Lung (tissue), 12 donors: ENCODE data around the gene GALNT13. TPM values are rescaled to one million over a fixed set of nuclear protein-coding genes. Genes with fewer than 3 reads are reported as not detected.

Experiments used
- ATAC-seq: fragments of 200-7000 bp; cut with Tn5 transposase; one replicate; pipeline ENCODE4 v1.9.1; 2020; ENCODE audit warnings: moderate number of reproducible peaks; ENCODE audit not compliant: insufficient read depth, low FRiP score
- DNase-seq, 3 donors: peaks; one replicate each; pipeline ENCODE4 v3.0.0-alpha.2; 2013 to 2017
- H3K27ac ChIP-seq, 2 donors: one replicate each; pipeline ENCODE4 v1.5.1; 2013; ENCODE audit warnings: mild to moderate bottlenecking in 2 of 2, moderate library complexity in 2 of 2, control low read depth in 1 of 2, inconsistent platforms in 1 of 2, low read depth in 1 of 2, low read length in 1 of 2
- H3K27me3 ChIP-seq, 3 donors: one replicate each; pipeline ENCODE4 v1.5.1; 2013; ENCODE audit warnings: low read length in 2 of 3; ENCODE audit not compliant: control insufficient read depth in 3 of 3, insufficient read depth in 3 of 3
- H3K36me3 ChIP-seq, 4 donors: one replicate each; pipeline ENCODE4 v1.5.1; 2013; ENCODE audit warnings: low read length in 4 of 4, mild to moderate bottlenecking in 1 of 4, moderate library complexity in 1 of 4; ENCODE audit not compliant: control insufficient read depth in 4 of 4, insufficient read depth in 4 of 4
- H3K4me1 ChIP-seq, 5 donors: one replicate each; pipeline ENCODE4 v1.5.1; 2013; ENCODE audit warnings: low read length in 5 of 5, mild to moderate bottlenecking in 2 of 5, moderate library complexity in 1 of 5; ENCODE audit not compliant: control insufficient read depth in 5 of 5, insufficient read depth in 5 of 5
- H3K4me3 ChIP-seq: one replicate; pipeline ENCODE4 v1.5.1; 2013; ENCODE audit warnings: mild to moderate bottlenecking, control low read depth, moderate library complexity
- H3K9ac ChIP-seq, 2 donors: one replicate each; pipeline ENCODE4 v1.5.1; 2013; ENCODE audit warnings: low read length in 2 of 2, control low read depth in 1 of 2; ENCODE audit not compliant: insufficient read depth in 1 of 2
- H3K9me3 ChIP-seq, 4 donors: one replicate each; pipeline ENCODE4 v1.5.1; 2013; ENCODE audit warnings: low read length in 3 of 4, mild to moderate bottlenecking in 1 of 4, moderate library complexity in 1 of 4; ENCODE audit not compliant: control insufficient read depth in 4 of 4, insufficient read depth in 3 of 4
- WGBS, 2 donors: extraction: QIAGEN DNeasy Blood & Tissue Kit; methylation state at CpG; one replicate each; pipeline ENCODE4 v1.1.7; 2013; 5-methylcytosine and 5-hydroxymethylcytosine counted together
- polyA plus RNA-seq, 2 donors: library from polyadenylated mRNA; stranded (reverse); fragments of 200-250 nt; gene quantifications; one replicate each; pipeline ENCODE4 v1.2.1, GENCODE V29; 2013
- total RNA-seq, 2 donors: library from RNA; depleted of rRNA in 1 of 2; stranded (reverse); fragments of >200 nt in 1 of 2; gene quantifications; one replicate each; pipeline ENCODE4 v1.2.1, GENCODE V29; 2014 to 2021
- TF ChIP-seq, protein P1 (sequence below): IDR thresholded peaks from 2 replicates; pipeline ENCODE4 v1.5.1; 2012; ENCODE audit warnings: mild to moderate bottlenecking; ENCODE audit errors: control extremely low read depth, extremely low read depth
- donor health status: control.
- donor health status: control.
- donor health status: Bipolar disorder and iron deficiency.
- donor health status: healthy.
- donor health status: DM: yes; HTN: yes; CAD: no.

The GALNT13 gene
- total and polyA plus RNA-seq, 4 donors = 0.57 to 3.1 (median 1.2) TPM

DNA sequence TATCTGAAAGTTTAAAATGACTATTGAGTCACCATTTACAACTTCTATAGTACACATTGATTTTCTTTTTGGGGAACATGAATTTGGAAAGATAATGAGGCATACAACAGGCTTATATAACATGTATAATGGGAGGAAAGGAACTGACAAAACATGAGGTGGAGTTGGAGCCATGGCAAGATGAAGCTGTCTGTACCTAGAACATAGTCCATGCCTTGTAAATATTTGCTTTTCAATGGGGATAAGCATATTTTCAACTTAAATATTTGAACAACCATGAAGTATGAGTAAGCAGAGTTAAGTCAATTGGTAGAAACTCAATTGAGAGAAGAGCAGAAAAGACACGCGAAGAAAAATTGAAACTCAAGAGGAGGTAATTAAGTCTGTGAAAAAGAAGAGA lies 37.1 kb upstream of the GALNT13 start:
- ATAC-seq (no peak), DNase-seq (no peak)
- TF ChIP-seq, protein P1, sequence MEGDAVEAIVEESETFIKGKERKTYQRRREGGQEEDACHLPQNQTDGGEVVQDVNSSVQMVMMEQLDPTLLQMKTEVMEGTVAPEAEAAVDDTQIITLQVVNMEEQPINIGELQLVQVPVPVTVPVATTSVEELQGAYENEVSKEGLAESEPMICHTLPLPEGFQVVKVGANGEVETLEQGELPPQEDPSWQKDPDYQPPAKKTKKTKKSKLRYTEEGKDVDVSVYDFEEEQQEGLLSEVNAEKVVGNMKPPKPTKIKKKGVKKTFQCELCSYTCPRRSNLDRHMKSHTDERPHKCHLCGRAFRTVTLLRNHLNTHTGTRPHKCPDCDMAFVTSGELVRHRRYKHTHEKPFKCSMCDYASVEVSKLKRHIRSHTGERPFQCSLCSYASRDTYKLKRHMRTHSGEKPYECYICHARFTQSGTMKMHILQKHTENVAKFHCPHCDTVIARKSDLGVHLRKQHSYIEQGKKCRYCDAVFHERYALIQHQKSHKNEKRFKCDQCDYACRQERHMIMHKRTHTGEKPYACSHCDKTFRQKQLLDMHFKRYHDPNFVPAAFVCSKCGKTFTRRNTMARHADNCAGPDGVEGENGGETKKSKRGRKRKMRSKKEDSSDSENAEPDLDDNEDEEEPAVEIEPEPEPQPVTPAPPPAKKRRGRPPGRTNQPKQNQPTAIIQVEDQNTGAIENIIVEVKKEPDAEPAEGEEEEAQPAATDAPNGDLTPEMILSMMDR = no peak
- H3K27me3 ChIP-seq = no peaks in the 10 kb centered on the region
- no peak overlapping the region for H3K9ac ChIP-seq
- no peak overlapping the region for H3K27ac ChIP-seq
- peaks cover 0 to 5% (median 0%) of the 10 kb centered on the region in 4 donors for H3K9me3 ChIP-seq
- 75 to 88% methylated on average over 2 of the region's 2 CpGs for WGBS, 2 donors
- no peaks in the 10 kb centered on the region for H3K4me1 ChIP-seq
- H3K4me3 ChIP-seq = no peak overlapping the region
- no peaks in the 10 kb centered on the region for H3K36me3 ChIP-seq

DNA sequence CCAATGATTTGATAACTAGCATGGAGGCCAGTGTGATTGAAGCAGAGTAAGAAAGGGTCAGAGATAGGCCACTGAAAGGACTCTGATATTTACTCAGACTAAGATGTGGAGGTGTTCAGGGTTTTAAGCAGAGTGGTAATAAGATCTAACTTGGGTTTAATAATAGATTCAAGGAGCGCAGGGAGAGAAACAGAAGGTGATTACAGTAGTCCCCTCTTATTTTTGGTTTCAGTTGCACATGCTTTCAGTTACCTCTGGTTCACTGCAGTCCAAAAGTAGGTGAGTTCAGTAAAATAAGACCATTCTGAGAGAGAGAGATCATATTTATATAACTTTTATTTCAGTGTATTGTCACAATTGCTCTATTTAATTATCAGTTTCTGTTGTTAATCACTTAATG lies 13.5 kb upstream of the GALNT13 start:
- no peak overlapping the region for H3K9ac ChIP-seq
- H3K9me3 ChIP-seq = no peaks in the 10 kb centered on the region
- no peak overlapping the region for H3K27ac ChIP-seq
- TF ChIP-seq, protein P1 = no peak
- WGBS, 2 donors = 95 to 97% methylated on average over 1 of the region's 1 CpG
- DNase-seq = no peak
- no peaks in the 10 kb centered on the region for H3K4me1 ChIP-seq
- ATAC-seq = no peak
- no peaks in the 10 kb centered on the region for H3K27me3 ChIP-seq
- no peaks in the 10 kb centered on the region for H3K36me3 ChIP-seq
- no peak overlapping the region for H3K4me3 ChIP-seq

DNA sequence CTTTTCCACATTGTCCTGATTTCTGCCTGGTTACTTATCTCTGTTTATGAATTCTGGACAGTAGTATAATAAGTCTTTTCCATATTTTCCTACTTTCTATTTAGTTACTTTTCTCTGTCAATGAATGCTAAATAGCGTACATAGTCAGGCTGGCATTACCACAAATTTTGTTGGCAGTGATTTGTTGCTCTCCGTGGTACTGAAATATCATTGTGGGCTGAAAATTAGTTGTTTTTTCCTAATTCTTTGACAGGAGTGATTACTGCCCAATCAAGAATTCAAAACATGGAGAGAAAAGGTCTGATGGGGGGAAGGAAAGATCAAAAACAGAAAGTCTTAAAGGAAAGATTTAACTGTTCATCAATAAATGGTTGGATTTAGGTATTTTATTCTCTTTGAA lies 7.7 kb upstream of the GALNT13 start:
- no peak overlapping the region for H3K27ac ChIP-seq
- DNase-seq = peak in 2 of 3 donors; percentile 10 to 12

More for the DNA sequence above, 7.7 kb upstream of the GALNT13 start:
- 17 to 23% methylated on average over 2 of the region's 2 CpGs for WGBS, 2 donors
- no peaks in the 10 kb centered on the region for H3K27me3 ChIP-seq
- H3K4me1 ChIP-seq = no peaks in the 10 kb centered on the region
- H3K36me3 ChIP-seq = no peaks in the 10 kb centered on the region
- no peak overlapping the region for H3K9ac ChIP-seq
- no peak overlapping the region for H3K4me3 ChIP-seq
- no peak for ATAC-seq
- peaks cover 0 to 1% (median 0%) of the 10 kb centered on the region in 4 donors for H3K9me3 ChIP-seq
- TF ChIP-seq, protein P1 = no peak
